Lung microvascular endothelial cell (primary cell): Measurements from ENCODE around the gene GPR137. TPM values are rescaled to one million over a fixed set of nuclear protein-coding genes. Genes with fewer than 3 reads are reported as not detected.

ENCODE experiments used
- DNase-seq, 2 donors: peaks; one replicate each; pipeline versions ENCODE4 v3.0.0 to v3.0.0-alpha.2; 2010; ENCODE audit warnings: low read depth in 2 of 2
- total RNA-seq: library from RNA; depleted of rRNA; stranded (reverse); fragments of >200 nt; gene quantifications from 2 replicates; pipeline ENCODE4 v1.2.1, GENCODE V29; 2014

GPR137 gene
- total RNA-seq, 1 donor from 2014 or later = 9.7 TPM

DNA sequence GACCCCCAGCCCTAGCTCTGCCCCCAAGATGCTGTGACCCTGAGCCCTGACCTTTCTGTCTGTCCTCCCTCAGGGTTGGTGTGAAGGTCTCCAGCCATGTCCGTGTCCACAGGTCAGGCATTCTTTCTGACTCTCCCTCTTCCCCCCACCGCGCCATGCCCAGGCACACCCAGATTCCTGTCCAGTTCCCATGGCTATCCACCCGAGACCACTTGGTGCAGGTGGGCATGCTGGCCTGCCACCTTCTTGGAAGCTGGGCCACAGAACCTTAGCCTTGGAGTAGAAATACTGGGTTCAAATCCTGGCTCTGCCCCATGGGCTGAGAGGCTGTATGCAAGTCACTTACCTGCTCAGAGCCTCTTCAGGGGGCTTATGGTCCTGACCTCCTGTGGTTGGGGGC lies 36.6 kb upstream of the GPR137 start:
- no peak for DNase-seq

DNA sequence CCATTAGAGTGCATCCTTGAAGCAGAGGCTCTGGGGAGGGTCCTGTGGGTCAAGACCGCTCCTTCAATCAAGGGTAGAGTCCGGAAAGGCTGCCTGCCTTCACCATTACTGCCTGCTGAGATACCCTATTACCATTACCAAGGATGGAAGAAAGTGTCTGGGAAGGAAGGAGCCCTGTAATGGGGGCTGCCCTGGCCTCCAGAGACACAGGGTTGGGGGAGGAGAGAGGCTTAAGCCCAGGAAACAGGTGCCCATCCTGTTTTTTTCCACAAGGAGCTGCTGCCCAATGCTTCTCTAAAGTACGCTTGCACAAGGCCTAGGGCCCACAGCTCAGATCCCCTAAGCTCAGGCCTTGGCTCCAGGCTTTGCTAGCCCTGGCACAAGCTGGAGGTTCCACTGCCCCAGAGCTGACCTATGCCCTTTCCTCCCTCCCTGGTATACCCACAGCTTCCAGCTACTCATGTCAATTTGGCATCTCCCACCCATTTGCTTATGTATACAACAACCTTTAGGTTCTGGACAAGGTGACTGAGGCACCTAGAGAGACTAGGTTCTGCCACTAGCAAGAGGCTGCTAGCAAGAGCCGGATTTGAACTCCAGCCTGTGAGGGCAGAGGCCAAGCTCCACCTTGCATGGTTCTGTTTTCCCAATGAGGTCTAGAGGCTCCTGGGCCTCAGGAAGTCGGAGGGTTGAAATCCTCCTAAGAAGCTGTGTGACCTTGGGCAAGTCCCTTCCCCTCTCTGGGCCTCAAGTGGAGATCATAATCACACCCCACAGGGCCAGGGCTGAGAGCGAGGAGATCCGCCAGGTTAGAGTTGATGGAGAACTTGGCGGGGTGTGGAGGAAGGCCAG lies 35.9 kb upstream of the GPR137 start:
- DNase-seq = no peak

DNA sequence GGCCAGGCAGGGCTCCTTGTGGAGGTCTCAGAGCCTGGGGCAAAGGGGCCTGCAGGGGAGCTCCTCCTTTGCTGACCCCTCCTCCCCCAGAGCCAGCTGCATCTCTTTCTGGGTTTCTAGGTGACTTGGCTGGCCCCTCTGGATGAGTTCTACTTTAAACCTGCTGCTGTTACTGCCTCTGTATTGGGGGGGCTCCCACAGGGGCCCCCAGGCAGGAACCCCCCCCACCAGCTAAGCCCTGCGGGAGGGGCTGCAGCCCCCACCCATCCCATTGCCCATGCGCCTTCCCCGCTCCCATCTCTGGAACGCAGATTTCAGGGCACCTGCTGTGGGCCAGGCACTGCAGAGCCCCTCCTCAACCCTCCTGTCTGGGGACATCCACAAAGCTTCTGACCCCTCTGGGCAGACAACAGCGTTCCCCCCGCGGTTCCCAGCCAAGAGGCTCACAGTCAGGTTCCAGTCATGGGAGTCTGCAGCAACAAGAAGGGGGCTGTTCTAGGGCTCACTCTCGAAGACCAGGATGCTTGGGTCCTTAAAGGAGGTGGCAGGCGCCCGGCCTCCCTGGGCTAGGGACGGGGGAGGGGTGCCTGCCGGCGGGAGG lies 35.1 kb upstream of the GPR137 start:
- DNase-seq = no peak

DNA sequence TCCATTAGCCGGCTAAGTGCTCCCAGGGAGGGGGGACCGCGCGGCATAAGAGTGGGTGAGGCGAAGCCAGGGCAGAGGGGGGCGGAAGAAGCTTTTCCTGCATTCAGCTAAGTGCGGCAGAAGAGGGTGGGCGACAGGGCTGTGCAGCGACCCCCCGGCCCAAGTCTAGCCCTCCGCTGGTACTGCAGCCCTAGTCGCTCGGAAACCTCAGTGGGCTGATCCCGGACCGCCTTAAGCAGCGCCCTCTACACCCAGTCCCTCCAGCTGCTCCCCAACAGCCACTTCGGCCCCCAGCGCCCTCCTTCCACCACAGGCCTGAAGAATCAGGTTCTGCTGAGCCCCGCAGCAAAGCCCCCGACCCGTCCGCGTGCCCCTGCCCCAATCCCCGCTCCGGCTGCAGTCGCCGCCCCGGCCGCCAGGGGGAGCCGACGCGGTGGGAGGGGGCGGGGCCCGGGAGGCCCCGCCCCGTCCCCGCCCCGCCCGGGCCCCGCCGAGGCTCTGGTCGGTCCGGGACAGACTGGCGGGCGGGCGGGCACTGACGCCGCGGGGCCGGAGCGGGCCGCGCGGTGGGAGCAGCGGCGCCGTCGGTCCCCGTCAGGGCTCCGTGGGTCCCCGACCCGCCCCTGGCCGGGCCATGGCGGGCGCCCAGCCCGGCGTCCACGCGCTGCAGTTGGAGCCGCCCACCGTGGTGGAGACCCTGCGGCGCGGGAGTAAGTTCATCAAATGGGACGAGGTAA lies 34.5 kb upstream of the GPR137 start, which contains the start of gene PLCB3:
Gene PLCB3, plus strand, starts transcription at position 515 of the 737 bp plus-strand sequence. Its CDS starts 120 bp downstream, at position 635.
- peak; percentile 53 to 64 for DNase-seq

DNA sequence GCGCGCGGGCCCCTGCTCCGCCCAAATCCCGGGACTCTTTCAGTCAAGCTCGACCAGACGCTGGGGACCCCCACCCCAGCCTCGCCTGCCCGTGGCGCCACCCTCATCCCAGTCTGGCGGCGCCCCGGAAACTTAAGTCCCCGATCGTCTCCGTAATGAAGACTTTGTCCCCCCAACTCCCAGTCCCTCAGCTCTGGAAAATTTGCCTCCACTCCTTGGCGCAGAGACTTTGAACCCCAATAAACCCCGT lies 34.0 kb upstream of the GPR137 start:
- no peak for DNase-seq

DNA sequence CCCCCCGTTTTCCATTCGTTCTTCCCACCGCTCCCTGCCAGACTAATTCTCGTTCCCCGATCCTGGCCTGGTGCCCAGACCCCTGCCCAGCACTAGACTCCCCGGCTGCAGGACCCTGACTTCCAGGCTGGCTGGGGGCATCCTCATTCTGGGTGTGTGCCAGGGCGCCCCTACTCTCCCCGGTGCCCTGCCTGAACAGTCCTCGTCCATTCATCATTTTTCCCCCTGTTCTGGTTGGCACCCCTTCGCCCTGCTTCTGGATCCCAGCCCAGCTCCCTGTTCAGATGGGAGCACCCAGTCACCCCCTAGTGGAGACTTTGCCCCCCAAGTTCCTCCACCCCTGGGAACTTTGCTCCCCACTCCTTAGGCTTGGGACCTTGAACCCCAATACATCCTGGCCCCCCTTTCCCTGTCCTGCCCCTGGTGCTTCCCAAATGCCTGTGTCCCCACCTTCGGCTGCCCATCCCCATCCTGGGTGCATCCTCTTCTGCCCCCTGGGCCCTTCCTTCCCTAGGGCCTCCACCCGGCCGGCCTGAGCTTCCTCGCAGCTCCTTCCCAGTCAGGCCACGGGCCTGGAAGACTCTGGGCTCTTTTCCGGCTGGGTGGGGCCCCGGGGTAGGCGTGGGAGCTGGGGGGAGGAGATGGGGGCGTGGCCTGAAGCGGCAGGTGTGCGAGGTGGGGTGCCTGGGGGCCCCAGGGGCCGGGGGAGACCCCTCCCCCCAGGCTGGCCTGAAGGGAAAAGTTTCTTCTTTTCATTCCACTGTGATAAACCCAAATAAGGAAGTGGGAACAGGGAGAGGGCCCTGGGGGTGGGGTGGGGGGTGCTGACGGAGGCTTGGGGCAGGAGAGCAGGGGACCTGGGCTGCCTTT lies 33.4 kb upstream of the GPR137 start:
- peak in 1 of 2 donors; percentile 34 for DNase-seq

DNA sequence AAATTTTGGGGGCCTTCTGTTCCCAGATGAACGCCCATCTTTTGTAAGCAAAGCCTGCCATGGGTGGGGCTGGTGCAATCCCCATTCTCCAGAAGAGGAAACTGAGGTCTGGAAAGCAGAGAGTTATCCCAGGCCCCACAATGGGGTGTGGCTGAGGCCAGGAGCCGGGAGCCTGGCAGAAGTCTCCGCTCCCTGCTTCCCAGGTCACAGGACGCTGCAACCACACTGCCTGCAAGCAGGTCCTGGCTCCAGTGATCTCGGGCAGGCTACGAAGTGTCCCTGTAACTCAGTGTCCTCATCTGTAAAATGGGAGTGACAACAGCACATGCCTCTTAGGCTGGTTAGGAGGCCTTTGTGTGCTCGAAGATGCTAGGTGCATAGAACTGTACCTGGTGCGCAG lies 32.6 kb upstream of the GPR137 start:
- DNase-seq = no peak

DNA sequence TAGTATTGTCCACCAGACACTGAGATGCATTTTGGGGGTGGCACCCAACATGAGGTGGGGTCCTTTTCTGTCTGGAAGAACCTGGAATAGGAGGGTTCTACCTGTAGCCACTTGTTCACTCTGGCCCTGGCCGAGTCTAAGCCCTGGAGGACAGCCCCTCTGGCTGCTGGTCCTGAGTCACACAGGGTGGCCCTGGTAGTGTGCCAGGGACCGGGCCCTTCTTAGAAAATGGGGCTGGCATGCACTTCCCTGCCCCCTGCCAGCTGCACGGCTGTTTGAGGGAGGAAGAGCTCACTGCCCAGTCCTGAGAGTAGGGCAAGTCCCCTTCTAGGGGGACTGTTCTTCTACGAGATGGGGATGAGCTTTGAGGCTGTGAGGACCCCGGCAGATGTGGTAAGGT lies 32.2 kb upstream of the GPR137 start:
- DNase-seq = no peak

DNA sequence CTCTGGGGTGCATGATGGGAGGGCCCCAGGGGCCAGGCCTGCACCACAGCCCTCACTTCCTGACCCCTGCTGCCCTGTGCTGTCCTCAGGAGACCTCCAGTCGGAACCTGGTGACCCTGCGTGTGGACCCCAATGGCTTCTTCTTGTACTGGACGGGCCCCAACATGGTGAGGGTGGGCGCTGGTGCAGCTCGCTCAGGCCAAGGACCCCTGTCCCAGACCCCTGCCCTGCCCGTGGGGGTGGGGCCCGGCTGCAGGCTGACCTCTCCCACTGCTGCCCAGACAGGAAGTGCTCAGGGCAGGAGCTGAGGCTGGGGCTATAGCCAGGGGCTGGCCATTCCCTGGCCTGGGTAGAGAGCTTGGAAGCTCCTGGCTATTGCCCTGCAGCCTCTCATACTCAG lies 31.3 kb upstream of the GPR137 start:
- no peak for DNase-seq

DNA sequence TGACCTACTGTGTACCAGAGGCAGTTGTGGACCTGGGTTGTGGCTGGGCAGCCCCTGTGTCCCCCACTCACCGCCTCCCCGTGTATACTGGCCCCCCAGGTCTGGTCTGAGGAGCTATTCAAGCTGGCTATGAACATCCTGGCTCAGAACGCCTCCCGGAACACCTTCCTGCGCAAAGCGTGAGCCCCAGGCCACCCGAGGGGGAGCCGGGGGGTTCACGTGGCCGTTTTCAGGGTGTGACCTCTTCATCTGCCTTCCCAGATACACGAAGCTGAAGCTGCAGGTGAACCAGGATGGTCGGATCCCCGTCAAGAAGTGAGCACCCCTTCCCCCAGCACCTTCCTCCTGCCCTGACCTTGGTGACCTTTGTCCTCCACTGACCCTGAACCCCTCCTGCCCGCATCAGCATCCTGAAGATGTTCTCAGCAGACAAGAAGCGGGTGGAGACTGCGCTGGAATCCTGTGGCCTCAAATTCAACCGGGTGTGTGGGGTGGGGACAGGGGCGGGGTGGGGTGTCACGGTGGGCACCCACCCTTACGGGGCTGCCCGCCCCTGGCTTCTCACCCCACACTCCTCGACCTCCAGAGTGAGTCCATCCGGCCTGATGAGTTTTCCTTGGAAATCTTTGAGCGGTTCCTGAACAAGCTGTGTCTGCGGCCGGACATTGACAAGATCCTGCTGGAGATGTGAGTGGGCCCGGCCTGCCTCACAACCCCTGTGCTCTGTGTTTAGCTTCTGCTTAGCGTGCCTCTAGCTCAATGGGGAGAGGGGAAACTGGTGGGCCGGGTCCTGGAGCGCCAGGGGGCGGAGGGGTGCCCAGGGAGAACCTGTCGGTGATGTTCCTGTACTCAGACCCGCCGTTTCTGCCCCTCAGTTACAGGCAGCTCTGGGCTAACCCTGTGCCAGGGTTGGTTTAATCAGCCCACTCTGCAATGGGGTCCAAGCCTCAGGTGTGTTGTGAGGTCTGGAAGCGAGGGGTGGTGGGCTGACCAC lies 30.2 kb upstream of the GPR137 start:
- DNase-seq = no peak

DNA sequence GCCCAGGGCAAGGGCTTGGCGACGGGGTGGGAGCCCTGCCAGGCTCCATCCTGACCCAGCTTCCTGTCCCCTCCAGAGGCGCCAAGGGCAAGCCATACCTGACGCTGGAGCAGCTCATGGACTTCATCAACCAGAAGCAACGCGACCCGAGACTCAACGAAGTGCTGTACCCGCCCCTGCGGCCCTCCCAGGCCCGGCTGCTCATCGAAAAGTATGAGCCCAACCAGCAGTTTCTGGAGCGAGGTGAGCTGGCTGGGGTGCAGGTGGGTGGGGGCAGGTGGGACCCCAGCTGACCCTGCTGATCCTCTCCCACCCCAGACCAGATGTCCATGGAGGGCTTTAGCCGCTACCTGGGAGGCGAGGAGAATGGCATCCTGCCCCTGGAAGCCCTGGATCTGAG lies 29.3 kb upstream of the GPR137 start:
- DNase-seq = no peak

DNA sequence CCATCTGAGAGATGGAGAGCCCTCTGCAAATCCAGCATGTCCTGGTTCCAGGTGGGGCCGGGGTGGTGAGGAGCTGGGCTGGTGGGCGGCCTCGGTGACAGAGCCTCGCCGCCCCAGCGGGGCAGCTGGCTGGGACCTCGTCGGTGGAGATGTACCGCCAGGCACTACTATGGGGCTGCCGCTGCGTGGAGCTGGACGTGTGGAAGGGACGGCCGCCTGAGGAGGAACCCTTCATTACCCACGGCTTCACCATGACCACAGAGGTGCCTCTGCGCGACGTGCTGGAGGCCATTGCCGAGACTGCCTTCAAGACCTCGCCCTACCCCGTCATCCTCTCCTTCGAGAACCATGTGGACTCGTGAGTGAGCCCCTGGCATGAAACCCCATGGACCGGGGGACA lies 27.3 kb upstream of the GPR137 start:
- DNase-seq = no peak

DNA sequence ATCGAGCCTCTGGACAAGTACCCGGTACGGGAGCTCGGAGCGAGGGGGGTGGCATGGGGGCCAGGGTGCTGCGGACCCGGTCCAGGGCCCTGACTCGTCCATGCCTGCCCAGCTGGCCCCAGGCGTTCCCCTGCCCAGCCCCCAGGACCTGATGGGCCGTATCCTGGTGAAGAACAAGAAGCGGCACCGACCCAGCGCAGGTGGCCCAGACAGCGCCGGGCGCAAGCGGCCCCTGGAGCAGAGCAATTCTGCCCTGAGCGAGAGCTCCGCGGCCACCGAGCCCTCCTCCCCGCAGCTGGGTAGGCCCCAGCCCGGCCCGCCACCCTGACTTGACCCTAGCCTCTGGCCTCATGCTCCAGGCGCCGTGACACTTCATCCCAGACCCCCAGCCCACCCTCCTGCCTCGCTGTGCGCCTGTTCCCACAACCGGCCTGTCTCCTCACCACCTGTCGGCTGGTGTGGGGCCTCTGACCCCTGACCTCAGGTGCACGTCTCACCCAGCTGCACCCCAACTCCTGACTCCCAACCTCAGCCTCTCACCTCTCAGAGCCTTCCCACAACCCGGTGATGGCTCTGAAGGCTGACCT lies 26.6 kb upstream of the GPR137 start:
- no peak for DNase-seq

DNA sequence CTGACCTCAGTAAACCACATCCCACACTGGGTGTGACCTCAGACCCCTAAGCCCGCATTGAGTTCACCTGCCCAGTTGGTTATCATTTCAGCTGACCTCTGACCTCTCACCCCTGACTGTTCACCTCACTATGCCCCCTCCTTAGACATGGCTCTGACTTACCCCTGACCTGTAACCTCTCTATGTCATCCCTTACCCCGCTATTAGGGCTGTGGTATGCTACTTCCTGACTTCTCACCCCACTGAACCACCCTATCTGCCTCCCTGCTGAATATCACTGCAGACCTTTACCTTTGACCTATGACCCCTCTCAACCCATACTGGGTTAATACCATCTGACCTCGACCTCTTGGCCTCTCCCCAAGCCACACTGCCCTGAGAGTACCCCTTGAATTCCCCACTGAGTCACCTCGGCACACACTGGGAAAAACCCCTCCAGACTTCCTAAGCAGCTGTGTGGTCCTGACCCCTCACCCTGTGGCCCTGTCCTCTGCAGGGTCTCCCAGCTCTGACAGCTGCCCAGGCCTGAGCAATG lies 26.0 kb upstream of the GPR137 start:
- no peak for DNase-seq

DNA sequence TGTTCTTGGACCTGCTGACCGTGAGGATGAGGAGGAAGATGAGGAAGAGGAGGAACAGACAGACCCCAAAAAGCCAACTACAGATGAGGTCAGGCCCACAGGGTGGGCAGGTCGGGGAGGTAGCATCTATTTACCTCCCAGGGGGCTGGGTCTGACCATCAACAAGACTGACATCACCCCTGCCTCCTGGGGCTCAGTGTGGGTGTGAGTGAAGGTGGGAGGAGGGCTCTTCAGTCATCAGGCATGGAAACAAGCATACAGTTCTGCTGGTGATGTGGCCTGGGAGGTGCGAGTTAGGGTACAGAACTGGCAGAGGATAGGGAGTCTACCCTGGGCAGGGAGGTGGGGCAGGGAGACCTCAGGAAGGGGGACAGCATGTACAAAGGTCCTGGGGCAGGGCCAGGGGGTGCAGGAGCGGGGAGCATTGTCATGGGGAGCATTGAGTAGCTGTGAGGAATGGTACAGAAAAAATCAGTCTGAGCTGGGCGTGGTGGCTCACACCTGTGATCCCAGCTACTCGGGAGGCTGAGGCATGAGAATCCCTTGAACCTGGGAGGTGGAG lies 25.4 kb upstream of the GPR137 start:
- no peak for DNase-seq

DNA sequence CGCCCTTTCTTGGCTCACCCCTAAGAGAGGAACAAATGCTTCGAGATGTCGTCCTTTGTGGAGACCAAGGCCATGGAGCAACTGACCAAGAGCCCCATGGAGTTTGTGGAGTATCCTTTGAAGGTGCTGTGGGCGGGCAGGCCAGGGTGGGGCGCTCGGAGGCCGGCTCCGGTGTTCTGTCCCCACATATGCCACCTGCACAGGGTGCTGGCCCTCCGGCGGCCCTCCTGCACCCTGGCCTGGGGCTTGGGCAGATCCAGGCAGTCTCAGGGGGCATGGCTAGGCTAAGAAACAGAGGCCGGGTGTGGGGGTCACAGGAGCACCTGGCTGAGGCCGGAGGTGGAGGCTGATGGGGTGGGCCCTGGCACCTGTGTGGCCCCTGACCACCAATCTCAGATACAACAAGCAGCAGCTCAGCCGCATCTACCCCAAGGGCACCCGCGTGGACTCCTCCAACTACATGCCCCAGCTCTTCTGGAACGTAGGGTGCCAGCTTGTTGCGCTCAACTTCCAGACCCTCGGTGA lies 24.0 kb upstream of the GPR137 start:
- no peak for DNase-seq

DNA sequence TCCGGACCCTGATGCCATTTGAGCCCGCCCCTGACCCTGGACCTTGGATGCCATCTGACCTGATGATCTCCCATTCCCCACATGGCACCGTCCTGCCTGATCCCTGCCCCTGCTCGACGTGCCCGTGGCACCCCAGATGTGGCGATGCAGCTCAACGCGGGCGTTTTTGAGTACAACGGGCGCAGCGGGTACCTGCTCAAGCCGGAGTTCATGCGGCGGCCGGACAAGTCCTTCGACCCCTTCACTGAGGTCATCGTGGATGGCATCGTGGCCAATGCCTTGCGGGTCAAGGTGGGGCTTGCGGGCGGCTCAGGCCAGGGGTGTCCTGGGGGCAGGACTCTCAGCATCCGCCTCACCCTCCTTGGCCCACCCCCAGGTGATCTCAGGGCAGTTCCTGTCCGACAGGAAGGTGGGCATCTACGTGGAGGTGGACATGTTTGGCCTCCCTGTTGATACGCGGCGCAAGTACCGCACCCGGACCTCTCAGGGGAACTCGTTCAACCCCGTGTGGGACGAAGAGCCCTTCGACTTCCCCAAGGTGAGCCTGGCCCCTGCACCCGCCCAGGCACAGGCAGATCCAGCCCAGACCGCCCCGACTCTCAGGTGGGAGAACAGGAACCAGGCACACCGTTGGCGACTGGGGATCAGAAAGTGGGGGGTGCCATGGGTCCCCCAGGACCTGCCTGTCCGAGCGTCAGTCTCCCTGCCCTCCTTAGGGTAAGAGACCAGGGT lies 23.2 kb upstream of the GPR137 start:
- DNase-seq = no peak
